GM12891 (cell line): ENCODE results near the gene CEP192.
"Not testable (repeated sequence)": the region's sequence is repeated elsewhere in the genome, so short reads cannot be mapped to it uniquely, and the experiment has no call there.

Experiments
- DNase-seq: peaks from one replicate; pipeline ENCODE4 v3.0.0; 2011; ENCODE audit warnings: low spot score; ENCODE audit not compliant: insufficient read length
- FAIRE-seq: peaks from 2 replicates; lab custom pipeline; 2011; peaks lifted over from hg19 to GRCh38; lab: Jason Lieb, UNC
- PAX5 ChIP-seq: IDR thresholded peaks from 2 replicates; pipeline ENCODE4 v1.6.1; 2011; ENCODE audit warnings: low read length, moderate library complexity, mild to moderate bottlenecking; ENCODE audit not compliant: insufficient read depth, severe bottlenecking
- POLR2A ChIP-seq: IDR thresholded peaks from 2 replicates; pipeline ENCODE4 v1.6.1; 2011; ENCODE audit warnings: low read depth, low read length, control low read depth
- POLR2AphosphoS5 ChIP-seq: IDR thresholded peaks from 2 replicates; pipeline ENCODE4 v1.6.1; 2011; ENCODE audit warnings: low read depth, low read length, control low read depth
- POU2F2 ChIP-seq: IDR thresholded peaks from 2 replicates; pipeline ENCODE4 v1.6.1; 2011; ENCODE audit warnings: low read depth, mild to moderate bottlenecking, control low read depth, low read length, moderate library complexity
- SPI1 ChIP-seq: IDR thresholded peaks from 2 replicates; pipeline ENCODE4 v1.6.1; 2011; ENCODE audit warnings: low read depth, low read length, control low read depth
- TAF1 ChIP-seq: IDR thresholded peaks from 2 replicates; pipeline ENCODE4 v1.6.1; 2011; ENCODE audit warnings: low read depth, low read length, control low read depth

CEP192 gene

DNA sequence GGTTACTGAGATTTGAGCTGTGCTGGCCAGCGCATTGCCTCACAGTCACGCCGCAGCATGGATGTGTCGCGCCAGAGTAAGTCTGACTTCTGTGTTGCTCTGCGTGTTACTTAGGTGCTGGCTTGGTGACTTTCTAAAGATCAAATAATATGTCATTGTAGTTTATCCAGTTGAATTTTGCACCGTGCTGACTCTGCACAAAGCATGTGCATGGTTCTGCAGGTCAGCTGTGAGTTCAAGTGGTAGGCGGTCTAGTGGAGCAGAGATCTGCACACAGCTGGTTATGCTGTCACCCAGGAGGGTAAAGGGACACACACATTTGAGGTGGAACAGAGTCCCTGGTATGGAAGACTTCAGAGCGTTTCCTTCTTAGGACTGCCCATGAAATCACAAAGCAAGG, 105.1 kb downstream of the CEP192 start:
- TF ChIP-seq TAF1 (no peak), POLR2AphosphoS5 (no peak), POLR2A (no peak), SPI1 (no peak), POU2F2 (no peak), PAX5 (no peak)
- no peak for DNase-seq
- FAIRE-seq, result no peak

DNA sequence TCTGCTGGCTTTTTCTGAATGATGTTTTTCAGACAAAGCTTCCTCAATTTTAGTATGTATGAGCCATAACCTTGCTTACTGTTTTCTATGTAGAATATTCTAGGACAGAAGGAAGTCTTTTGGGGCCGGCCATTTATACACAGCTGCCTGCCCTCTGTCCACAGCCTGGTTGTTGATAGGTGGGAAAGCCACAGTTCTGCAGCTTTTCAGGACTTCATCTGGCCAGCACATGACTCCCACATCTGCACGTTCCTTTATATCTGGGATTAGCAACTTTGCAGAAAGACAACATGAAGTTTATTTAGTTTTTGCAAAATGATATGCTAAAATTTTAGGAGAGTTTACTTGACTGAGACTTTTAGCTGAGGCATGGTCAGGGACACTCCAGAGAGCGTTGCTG, 105.6 kb downstream of the CEP192 start:
- no peak for DNase-seq
- no peak for TF ChIP-seq SPI1
- no peak for TF ChIP-seq POLR2AphosphoS5
- no peak for TF ChIP-seq POU2F2
- TF ChIP-seq POLR2A, result no peak
- no peak for TF ChIP-seq TAF1
- no peak for TF ChIP-seq PAX5
- FAIRE-seq, result no peak

DNA sequence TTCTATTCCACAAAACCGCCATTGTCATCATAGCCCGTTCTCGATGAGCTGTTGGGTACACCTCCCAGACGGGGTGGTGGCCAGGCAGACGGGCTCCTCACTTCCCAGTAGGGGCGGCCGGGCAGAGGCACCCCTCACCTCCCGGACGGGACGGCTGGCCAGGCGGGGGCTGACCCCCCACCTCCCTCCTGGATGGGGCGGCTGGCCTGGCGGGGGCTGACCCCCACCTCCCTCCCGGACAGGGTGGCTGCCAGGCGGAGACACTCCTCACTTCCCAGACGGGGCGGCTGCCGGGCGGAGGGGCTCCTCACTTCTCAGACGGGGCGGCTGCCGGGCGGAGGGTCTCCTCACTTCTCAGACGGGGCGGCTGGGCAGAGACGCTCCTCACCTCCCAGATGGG, 106.9 kb downstream of the CEP192 start:
- FAIRE-seq, DNase-seq: not testable (repeated sequence)

- TF ChIP-seq TAF1, result no peak
- TF ChIP-seq POU2F2, result no peak
- TF ChIP-seq PAX5, result no peak
- TF ChIP-seq SPI1, result no peak
- TF ChIP-seq POLR2AphosphoS5, result no peak
- no peak for TF ChIP-seq POLR2A
- FAIRE-seq (no peak), DNase-seq (no peak)
These were observed 108.0 kb downstream of the CEP192 start for GRCh38 chr18:13099113-13099512.

DNA sequence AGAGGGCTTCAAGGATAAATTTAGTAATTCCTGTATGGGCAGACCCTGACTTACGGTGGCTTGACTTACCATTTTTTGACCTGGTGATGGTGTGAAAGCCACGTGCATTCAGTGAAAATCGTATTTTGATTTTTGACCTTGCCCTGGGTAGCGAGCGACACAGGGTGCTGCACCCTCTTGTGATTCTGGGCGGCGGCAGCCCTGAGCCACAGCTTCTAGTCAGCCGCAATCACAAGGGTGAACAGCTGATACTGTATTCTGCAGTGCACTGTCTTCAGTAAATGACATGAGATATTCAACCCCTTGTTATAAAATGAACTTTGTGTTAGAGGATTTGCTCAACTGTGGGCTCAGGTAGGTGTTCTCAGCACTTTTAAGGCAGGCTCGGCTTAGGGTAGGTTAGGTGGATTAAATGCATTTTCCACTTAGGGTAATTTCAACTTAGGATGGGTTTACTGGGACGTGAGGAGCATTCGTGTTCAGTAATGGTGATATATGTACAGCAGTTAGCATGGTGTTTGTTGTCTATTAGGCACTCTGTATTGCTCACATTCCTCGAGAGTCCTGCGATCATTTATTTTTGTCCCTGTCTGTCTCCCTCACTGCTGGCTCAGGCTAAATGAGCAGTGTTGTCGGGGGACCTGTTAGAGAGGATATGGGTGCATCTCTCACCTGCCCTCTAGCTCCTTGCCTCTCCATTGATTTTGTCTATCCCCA, 109.9 kb downstream of the CEP192 start:
- no peak for FAIRE-seq
- TF ChIP-seq POLR2AphosphoS5 (no peak), TAF1 (no peak), POLR2A (no peak), PAX5 (no peak), SPI1 (no peak), POU2F2 (no peak)
- no peak for DNase-seq

DNA sequence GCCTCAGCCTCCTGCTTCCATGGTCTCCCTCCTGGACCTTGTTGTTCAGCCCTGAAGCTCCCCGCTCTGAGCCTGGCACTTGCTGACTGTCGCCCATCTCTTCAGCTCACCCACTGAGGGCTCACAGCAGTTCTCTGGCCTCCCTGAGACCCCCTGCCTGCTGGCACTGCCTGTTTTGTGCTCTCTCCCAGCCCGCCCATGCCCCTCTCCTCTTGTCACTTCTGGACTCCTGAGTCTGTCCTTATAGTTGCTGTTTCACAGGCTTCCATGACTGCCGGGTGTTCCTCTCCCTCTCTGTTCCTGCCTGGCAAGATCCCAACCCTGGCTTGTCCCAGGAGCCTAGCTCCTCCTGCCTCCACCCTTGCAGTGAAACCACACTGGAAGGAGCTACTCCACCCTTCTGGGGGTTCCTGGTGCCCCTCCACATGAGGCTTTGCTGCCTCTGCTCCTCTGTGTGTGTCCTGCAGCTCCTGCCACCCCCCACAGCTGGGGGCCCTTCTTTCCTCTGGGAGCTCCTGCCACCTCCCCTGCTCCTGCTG, 110.6 kb downstream of the CEP192 start:
- FAIRE-seq (no peak), DNase-seq (no peak)
- TF ChIP-seq SPI1 (no peak), POLR2AphosphoS5 (no peak), PAX5 (no peak), TAF1 (no peak), POU2F2 (no peak), POLR2A (no peak)

DNA sequence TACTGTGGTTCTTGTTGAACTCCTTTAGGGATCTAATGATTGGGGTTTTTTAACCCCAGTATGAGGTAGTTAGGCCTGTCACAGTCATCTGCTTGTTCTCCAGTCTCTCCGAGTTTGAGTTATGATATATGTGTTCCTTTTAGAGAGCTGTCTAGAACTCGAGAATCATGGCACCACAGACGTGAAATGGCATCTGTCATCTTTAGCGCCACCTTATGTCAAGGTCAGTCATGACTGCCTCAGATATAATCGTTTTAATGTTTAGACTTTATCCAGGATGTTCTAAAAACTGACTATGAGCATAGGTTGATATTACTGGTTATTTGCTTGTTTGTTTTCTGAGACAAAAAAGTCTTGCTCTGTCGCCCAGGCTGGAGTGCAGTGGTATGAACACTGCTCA, 112.2 kb downstream of the CEP192 start:
- FAIRE-seq, result no peak
- no peak for DNase-seq
- no peak for TF ChIP-seq SPI1
- TF ChIP-seq POU2F2, result no peak

DNA sequence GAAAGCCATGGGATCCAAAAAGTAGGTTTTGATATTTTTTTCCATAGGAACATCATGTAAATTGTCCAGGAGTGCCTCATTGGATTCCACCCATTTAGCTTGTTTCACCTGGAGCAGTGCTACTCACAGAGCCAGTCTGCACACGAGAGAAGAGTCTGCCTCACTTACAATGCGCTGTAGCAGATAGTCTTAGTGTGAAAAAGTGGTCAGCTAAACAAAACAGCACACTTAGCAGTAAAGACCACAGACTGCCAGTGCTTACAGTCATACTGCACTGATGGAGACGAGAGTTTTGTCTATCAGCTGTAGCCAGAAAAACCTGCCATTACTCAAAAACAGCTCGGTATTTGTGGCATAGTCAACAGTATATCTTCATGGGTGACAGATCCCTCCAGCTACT, 113.9 kb downstream of the CEP192 start:
- FAIRE-seq, result no peak
- TF ChIP-seq TAF1 (no peak), POLR2AphosphoS5 (no peak), PAX5 (no peak), POU2F2 (no peak), POLR2A (no peak), SPI1 (no peak)
- no peak for DNase-seq

DNA sequence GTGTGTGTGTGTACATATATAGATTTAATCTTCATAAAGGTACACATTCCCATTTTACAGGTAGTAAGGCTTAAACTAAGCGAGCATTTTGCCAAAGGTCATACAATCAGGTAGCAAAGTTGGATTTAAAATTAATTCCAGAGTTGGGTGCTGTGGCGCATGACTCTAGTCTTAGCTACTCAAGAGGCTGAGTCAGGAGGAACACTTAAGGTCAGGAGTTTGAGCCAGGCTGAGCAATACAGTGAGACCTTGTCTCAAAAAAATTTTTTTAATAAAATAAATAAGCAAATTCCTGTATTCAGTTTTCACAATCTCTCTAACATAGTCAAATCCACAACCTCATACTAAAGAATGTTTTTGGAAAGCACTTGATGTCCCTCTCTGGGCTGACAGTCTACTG, 115.9 kb downstream of the CEP192 start:
- no peak for TF ChIP-seq POLR2AphosphoS5
- no peak for TF ChIP-seq PAX5
- no peak for TF ChIP-seq SPI1
- TF ChIP-seq POLR2A, result no peak
- FAIRE-seq, result no peak
- DNase-seq, result no peak

DNA sequence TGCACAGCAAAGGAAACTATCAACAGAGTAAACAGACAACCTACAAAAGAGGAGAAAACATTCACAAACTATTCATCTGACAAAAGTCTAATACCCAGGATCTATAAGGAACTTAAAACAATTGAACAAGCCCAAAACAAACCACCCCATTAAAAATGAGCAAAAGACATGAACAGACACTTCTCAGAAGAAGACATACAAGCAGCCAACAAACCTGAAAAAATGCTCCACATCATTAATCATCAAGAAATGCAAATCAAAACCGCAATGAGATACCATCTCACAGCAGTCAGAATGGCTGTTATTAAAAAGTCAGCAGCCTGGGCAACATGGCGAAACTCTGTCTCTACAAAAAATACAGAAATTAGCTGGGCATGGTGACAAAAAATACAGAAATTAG, 117.2 kb downstream of the CEP192 start:
- TF ChIP-seq POLR2AphosphoS5 (no peak), PAX5 (no peak), POU2F2 (no peak), TAF1 (no peak), SPI1 (no peak), POLR2A (no peak)
- FAIRE-seq, result no peak
- DNase-seq, result no peak

GRCh38 chr18:13110559-13110958, 119.4 kb downstream of the CEP192 start:
- FAIRE-seq (no peak), DNase-seq (no peak)
- TF ChIP-seq POU2F2, result no peak
- TF ChIP-seq SPI1, result no peak
- no peak for TF ChIP-seq POLR2A
- no peak for TF ChIP-seq TAF1
- TF ChIP-seq POLR2AphosphoS5, result 0 out of 2 replicates have a peak, but pooled peaks have one; percentile 22
- TF ChIP-seq PAX5, result no peak
